Bone marrow (tissue), 2 donors: Measurements from ENCODE around the gene PREP.
"Not testable (repeated sequence)": the region's sequence is repeated elsewhere in the genome, so short reads cannot be mapped to it uniquely, and the experiment has no call there.

Experiments used
- DNase-seq, 2 donors: peaks; one replicate each; lab custom pipeline; 2025; lab: John Stamatoyannopoulos, UW

The PREP gene

GRCh38 chr6:105263685-105264610, 138.9 kb downstream of the PREP start:
- DNase-seq = no peak

GRCh38 chr6:105259913-105260889, 142.7 kb downstream of the PREP start:
- no peak for DNase-seq

- no peak for DNase-seq
Observed at GRCh38 chr6:105258816-105259215, 144.1 kb downstream of the PREP start.

GRCh38 chr6:105257340-105257739, 145.5 kb downstream of the PREP start:
- no peak for DNase-seq

GRCh38 chr6:105256619-105257018, 146.3 kb downstream of the PREP start:
- no peak for DNase-seq

- DNase-seq = no peak
Observed at GRCh38 chr6:105253787-105254186, 149.1 kb downstream of the PREP start.

GRCh38 chr6:105251689-105252088, 151.2 kb downstream of the PREP start:
- DNase-seq = no peak

GRCh38 chr6:105250533-105250932, 152.3 kb downstream of the PREP start:
- no peak for DNase-seq

- DNase-seq = no peak
Observed at GRCh38 chr6:105243487-105243886, 159.4 kb downstream of the PREP start.

GRCh38 chr6:105235155-105235554, 167.7 kb downstream of the PREP start:
- DNase-seq = no peak

- DNase-seq = not testable (repeated sequence)
Observed at GRCh38 chr6:105231771-105232170, 171.1 kb downstream of the PREP start.
